PC-9 (cell line): ENCODE measurements around the gene MMP2.

Source experiments
- CTCF ChIP-seq: fragments of 200-600 bp; sonication (generic); conservative IDR thresholded peaks from 2 replicates; pipeline ENCODE4 v1.6.1; 2017; ENCODE audit warnings: mixed run types, antibody characterized with exemption, mild to moderate bottlenecking, moderate library complexity
- EZH2 ChIP-seq: fragments of 200-600 bp; sonication (generic); IDR thresholded peaks from 2 replicates; pipeline ENCODE4 v1.8.0; 2017; ENCODE audit warnings: antibody characterized with exemption, low read depth

GRCh38 chr16:55495616-55496289, 16.8 kb downstream of the MMP2 start:
- TF ChIP-seq CTCF (no peak), EZH2 (no peak)
